ENCODE results near the gene MRPL18.
A peak's percentile ranks its signal among the peaks of the same experiment; 100 is the strongest.
"Not testable (repeated sequence)": the region's sequence is repeated elsewhere in the genome, so short reads cannot be mapped to it uniquely, and the experiment has no call there.

MRPL18 gene

DNA sequence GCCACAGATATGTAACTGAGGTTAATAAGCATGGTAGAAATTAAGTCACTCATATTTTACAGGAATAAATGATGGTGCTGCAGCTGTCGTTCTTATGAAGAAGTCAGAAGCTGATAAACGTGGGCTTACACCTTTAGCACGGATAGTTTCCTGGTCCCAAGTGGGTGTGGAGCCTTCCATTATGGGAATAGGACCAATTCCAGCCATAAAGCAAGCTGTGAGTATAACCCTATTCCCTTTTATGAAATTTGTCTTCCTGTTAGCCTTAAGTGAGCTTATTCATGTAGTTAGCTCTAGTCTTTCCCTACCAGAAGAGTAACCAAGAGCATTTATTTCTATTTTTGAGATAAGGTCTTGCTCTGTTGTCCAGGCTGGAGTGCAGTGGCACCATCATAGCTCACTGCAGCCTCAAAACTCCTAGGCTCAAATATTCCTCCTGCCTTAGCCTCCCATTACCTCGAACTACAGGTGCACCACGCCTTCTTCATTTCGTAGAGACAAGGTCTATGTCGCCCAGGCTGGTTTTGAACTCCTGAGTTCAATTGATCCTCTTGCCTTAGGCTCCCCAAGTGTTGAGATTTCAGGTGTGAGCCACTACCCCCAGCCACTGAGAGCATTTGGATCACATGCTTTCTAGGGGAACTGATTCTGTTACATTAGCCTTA lies 12.9 kb upstream of the MRPL18 start:
- no peak for DNase-seq (ENCODE audit: low read depth)

DNA sequence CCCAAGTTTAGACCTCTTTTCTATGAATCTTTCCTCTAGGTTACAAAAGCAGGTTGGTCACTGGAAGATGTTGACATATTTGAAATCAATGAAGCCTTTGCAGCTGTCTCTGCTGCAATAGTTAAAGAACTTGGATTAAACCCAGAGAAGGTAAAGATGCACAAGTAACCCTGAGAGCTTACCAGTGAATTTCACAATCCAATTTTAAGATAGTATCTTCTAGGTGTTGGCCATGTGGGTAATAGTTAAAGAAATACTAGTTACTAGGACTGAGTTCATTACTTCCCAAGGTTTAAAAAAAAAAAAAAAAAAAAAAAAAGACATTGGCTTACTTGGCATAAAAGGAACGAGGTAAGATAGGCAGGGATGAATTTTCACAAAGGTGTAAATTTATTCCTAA lies 12.1 kb upstream of the MRPL18 start:
- no peak for DNase-seq (ENCODE audit: low read depth)

- DNase-seq (ENCODE audit: low read depth): no peak
Measured at GRCh38 chr6:159778542-159779103, 11.6 kb upstream of the MRPL18 start.

GRCh38 chr6:159788276-159788675 lies 2.0 kb upstream of the MRPL18 start:
- DNase-seq (ENCODE audit: low read depth): no peak

GRCh38 chr6:159788753-159789376 lies 1.4 kb upstream of the MRPL18 start:
- peak; percentile 44 for DNase-seq (ENCODE audit: low read depth)

DNA sequence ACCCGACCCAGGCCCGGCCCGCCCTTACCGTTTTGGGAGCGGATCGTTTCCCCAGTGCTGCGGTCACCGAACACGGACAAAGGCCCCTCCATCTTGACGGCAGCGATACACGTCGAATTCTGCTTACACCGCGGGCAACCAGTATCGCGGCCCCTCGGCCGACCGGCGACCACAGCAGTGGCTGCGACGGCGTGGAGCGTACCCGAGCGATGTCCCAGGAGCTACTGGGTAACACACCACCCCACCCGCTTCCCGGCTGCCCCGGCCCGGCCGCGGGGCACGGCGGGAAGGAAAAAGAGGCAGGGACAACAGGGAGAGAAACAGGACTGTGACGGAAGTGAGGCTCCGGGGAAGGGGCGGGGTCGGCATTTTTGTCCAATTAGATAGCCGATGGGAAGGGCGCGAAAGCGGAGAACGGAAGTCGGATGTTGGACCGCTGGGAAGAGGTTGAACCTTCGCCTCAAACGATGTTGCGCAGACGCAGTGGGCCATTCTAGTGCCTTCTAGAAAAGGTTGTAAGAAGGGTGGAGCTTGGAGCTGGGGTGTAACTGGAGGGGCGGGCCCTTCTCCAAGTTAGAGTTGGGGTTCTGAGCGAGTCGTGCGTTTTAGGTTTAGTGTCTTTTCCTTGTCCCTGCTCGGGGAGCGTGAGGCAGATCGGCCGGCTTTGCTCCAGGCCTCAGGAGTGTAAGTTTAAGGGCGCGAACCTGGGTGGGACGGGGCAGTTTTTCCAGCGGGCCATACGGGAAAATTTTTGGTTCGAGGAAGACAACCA lies 704 bp upstream of the MRPL18 start, which contains the start of gene TCP1:
Gene TCP1 (minus strand): TSS at position 226 of the 772 bp plus-strand sequence. CDS start 134 bp downstream, at position 92.
- DNase-seq (ENCODE audit: low read depth): peak; percentile 100

GRCh38 chr6:159790956-159791598 lies 810 bp downstream of the MRPL18 start:
- no peak for DNase-seq (ENCODE audit: low read depth)

- not testable (repeated sequence) for DNase-seq (ENCODE audit: low read depth)
Measured at GRCh38 chr6:159794976-159795375, 4.7 kb downstream of the MRPL18 start.

DNA sequence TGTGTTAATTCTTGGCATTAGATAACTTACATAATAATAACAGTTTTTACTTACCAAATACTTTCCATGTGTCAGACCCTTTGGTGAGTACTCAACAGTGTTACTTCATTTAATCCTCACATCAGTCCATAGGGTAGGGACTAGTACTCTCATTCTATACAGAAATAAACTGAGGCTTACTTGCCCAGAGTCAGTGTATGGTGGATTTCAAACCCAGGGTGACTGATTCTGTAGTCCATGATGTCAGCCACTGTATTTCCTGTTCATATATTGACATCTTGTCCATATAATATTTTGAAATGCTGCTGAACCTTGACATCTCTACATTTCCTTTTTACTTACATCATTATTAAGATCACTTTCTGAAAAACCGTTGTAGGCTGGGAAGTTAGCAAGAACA lies 7.3 kb downstream of the MRPL18 start:
- no peak for DNase-seq (ENCODE audit: low read depth)

DNA sequence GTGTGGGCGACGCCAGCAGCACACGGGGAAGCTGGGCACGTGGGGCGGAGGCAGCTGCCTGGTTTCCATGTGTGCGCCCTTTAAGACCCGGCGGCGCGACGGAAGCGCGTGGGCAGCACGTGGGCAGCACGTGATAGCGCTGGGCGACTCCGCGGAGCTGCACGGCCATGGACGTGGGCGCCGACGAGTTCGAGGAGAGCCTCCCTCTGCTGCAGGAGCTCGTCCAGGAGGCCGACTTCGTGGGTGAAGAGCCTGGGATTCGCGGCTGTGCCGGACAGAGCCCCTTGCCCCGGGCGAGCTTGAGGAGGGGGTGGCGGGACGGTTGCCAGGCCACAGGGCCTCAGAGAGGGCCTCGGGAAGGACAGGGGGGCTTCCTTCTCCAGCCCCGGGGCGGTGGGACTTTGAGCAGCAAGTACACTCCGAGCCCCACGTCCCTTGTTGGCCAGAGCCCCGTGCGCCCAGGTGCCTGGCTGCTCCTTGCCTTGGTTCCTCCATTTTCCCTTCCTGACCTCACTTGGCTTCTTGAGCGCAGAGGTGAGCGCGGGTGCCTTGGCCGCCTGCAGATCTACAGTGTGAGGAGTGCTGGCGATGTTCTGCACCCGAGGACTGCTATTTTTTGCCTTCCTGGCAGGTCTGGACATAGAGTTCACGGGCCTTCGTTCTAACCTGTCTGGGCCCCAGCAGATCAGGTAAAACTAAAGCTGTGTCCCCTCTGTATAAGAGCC lies 10.0 kb downstream of the MRPL18 start, which contains the start of gene PNLDC1:
Gene PNLDC1 (plus strand): TSS at position 136 of the 725 bp plus-strand sequence. CDS start 32 bp downstream, at position 168.
- DNase-seq (ENCODE audit: low read depth): no peak

DNA sequence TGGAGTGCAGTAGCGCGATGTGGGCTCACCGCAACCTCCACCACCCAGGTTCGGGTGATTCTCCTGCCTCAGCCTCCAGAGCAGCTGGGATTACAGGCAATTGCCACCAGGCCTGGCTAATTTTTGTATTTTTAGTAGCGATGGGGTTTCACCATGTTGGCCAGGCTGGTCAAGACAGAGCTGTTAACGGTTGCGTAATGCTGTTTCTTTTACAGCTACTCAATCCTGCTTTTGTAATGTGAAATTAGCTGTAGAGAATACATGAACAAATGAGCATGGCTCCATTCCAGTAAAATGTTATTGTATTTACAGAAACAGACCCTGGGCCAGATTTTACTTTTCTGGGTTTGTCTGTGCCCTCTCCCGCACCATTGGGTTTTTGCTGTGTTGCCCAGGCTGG lies 11.7 kb downstream of the MRPL18 start:
- DNase-seq (ENCODE audit: low read depth): peak; percentile 43

DNA sequence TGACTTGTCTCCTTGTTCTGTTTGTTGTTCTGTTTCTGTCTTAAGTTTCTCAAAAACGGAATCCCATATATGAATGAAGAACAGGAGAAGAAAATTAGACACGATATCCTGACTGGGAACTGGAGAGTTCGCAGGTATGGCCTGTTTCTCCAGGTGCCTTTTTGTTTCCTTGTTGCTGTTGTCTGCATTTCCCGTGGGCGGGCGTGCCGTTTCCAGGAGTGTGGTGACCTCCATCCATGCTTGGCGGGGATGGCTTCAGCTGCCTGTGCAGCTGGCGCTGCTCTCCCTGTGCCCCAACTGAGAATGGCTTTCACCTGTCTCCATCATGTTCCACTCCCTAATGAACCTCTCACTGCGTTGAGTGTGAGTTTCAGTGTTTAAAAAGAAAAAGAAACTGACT lies 14.2 kb downstream of the MRPL18 start:
- DNase-seq (ENCODE audit: low read depth): no peak

GRCh38 chr6:159805440-159806020 lies 15.3 kb downstream of the MRPL18 start:
- DNase-seq (ENCODE audit: low read depth): peak; percentile 45

GRCh38 chr6:159806021-159806458 lies 15.8 kb downstream of the MRPL18 start:
- DNase-seq (ENCODE audit: low read depth): peak; percentile 94

GRCh38 chr6:159807150-159807858 lies 17.0 kb downstream of the MRPL18 start:
- DNase-seq (ENCODE audit: low read depth): peak; percentile 65

GRCh38 chr6:159808647-159809046 lies 18.4 kb downstream of the MRPL18 start:
- DNase-seq (ENCODE audit: low read depth): no peak

GRCh38 chr6:159809149-159809548 lies 18.9 kb downstream of the MRPL18 start:
- no peak for DNase-seq (ENCODE audit: low read depth)

- no peak for DNase-seq (ENCODE audit: low read depth)
Measured at GRCh38 chr6:159813781-159814180, 23.5 kb downstream of the MRPL18 start.

DNA sequence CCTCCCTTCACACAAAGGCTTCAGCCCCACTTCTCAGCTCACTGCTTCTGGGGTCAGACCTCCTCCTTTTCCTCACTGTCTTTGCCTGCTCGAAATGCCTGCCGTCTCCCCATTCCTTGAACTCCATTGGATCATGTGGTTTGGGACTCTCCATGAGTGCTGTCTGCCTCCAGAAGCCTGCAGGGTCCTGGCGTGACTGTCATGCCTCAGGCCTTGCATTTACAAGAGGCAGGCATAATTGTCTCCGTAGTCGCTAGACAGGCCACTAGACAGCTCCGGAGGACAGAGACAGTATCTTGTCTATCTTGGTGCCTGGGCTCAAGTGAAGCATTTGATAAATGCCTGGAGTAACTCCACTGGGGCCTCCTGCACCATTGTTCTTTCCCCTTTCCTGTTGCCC lies 25.1 kb downstream of the MRPL18 start:
- no peak for DNase-seq (ENCODE audit: low read depth)

- DNase-seq (ENCODE audit: low read depth): not testable (repeated sequence)
Measured at GRCh38 chr6:159816775-159817174, 26.5 kb downstream of the MRPL18 start.
